Epithelial cell of esophagus (primary cell): ENCODE data around the gene JAM3.

Experiments used
- DNase-seq: peaks from one replicate; pipeline ENCODE4 v3.0.0; 2010; ENCODE audit warnings: low read depth
- H3K4me3 ChIP-seq: 2 replicates; pipeline ENCODE4 v1.5.1; 2011; ENCODE audit warnings: mild to moderate bottlenecking, low read length, control low read depth
- CTCF ChIP-seq: IDR thresholded peaks from 2 replicates; pipeline ENCODE4 v1.5.1; 2011; ENCODE audit warnings: low read depth, mild to moderate bottlenecking, low read length, control low read depth, inconsistent platforms; ENCODE audit not compliant: insufficient read depth; ENCODE audit errors: missing control alignments

Gene JAM3

GRCh38 chr11:134039726-134040385 is 29.0 kb upstream of the JAM3 start:
- no peak overlapping the region for H3K4me3 ChIP-seq
- TF ChIP-seq CTCF, result no peak
- DNase-seq, result no peak

DNA sequence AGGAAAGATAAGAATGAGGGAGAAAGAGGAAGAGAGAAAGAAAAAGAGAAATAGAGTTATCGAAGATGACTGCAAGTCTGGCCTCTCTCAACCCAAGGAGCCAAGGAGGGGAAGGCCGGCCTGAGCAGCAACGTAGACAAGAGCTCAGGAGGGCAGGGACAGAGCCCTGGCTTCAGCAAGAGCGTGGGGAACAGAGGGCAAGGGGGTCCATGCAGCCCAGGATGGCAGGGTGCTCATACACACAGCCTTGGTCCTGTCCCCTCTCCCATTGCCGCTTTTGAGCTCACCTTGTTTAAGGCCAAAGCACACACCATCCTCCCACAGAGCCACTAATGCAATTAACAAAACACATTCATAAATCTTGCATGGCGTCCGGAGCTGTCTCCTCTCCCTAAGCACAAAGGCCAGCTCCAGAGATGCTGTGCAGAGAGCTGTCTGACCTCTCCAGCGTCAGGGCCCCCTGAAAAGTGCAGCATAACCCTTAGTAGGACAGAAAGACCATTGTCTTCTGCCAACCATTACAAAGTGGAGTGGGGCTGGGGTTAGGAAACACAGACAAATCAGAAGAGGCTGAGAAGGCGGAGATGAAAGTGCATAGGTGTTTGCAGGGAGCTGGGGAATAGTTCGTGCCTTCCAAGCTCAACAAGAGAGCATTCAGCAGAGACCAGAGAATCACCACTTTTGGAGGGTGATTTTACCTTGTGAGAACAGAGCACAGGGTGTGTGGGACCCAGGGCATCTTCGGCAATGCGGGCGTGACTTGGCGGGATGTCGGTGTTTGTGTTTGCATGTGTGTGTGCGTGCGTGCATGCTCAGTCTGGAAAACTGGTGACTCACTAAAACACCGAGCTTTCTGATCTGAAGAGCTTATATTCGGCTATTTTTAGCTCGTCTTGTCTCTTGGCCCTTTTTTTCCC is 28.2 kb upstream of the JAM3 start:
- no peak for TF ChIP-seq CTCF
- no peak overlapping the region for H3K4me3 ChIP-seq
- DNase-seq, result peak; percentile 50

GRCh38 chr11:134041349-134041748 is 27.5 kb upstream of the JAM3 start:
- TF ChIP-seq CTCF, result no peak

GRCh38 chr11:134041791-134042696 is 26.8 kb upstream of the JAM3 start:
- TF ChIP-seq CTCF, result no peak
- H3K4me3 ChIP-seq, result no peak overlapping the region
- DNase-seq, result no peak

More at GRCh38 chr11:134041349-134041748, 27.5 kb upstream of the JAM3 start:
- no peak overlapping the region for H3K4me3 ChIP-seq
- no peak for DNase-seq

- no peak overlapping the region for H3K4me3 ChIP-seq
- no peak for DNase-seq
- no peak for TF ChIP-seq CTCF
Measured at GRCh38 chr11:134043821-134044420, 25.0 kb upstream of the JAM3 start.
